ENCODE results near the gene EIF4H. TPM values are rescaled to one million over a fixed set of nuclear protein-coding genes. Genes with fewer than 3 reads are reported as not detected.

EIF4H gene
- total and polyA plus RNA-seq, 2 experiments from 2014 or later = 183 to 309 TPM

- Histone ChIP-seq H3K27ac (ENCODE audit: low read depth) (no peak overlapping the region), H3K9me2 (ENCODE audit: insufficient read depth) (no peaks in the 10 kb centered on the region), H2AFZ (no peak overlapping the region), H4K20me1 (replicated peaks; ENCODE audit: insufficient read depth) (no peaks in the 10 kb centered on the region), H3K4me3 (no peak overlapping the region), H3K27me3 (ENCODE audit: insufficient read depth) (no peaks in the 10 kb centered on the region), H3F3A (replicated peaks; ENCODE audit: low read depth) (0 out of 2 replicates have a peak, but pooled peaks cover 4% of the 10 kb centered on the region), H3K4me1 (ENCODE audit: insufficient read depth) (no peaks in the 10 kb centered on the region), H3K79me2 (replicated peaks; ENCODE audit: insufficient read depth) (no peaks in the 10 kb centered on the region), H3K36me3 (ENCODE audit: insufficient read depth) (0 out of 2 replicates have a peak, but pooled peaks cover 3% of the 10 kb centered on the region), H3K4me2 (no peak overlapping the region)
- Mint-ChIP-seq H3K27ac (no peak overlapping the region), H3K4me1 (no peaks in the 10 kb centered on the region; the same call in 2 of the 3 replicates), H3K27me3 (ENCODE audit: insufficient read depth, low read depth, poor library complexity) (peaks cover 10% of the 10 kb centered on the region), H3K4me3 (no peak overlapping the region), H3K36me3 (ENCODE audit: low read depth) (peaks cover 11% of the 10 kb centered on the region), H3K9me3 (no peaks in the 10 kb centered on the region)
- ATAC-seq (no peak), DNase-seq (ENCODE audit: low spot score) (no peak)
- TF ChIP-seq EZH2phosphoT487 (IDR thresholded peaks at IDR 0.05; ENCODE audit: unreplicated experiment) = no peak
- TF ChIP-seq CTCF (conservative IDR thresholded peaks at IDR 0.05; ENCODE audit: low read depth in 2 of 2) = no peak
- TF ChIP-seq CREB1 (CRISPR knock-in tag; IDR thresholded peaks at IDR 0.05; ENCODE audit: low read depth) = no peak
- no peak for TF ChIP-seq POLR2AphosphoS5 (IDR thresholded peaks at IDR 0.05; ENCODE audit: low read depth)
- TF ChIP-seq NANOG (IDR thresholded peaks at IDR 0.05; ENCODE audit: borderline replicate concordance) = no peak
- no peak for TF ChIP-seq JUNB (IDR thresholded peaks at IDR 0.05; ENCODE audit: unreplicated experiment)
- TF ChIP-seq ZNF114 (CRISPR knock-in tag; IDR thresholded peaks at IDR 0.05) = no peak
- TF ChIP-seq REST (IDR thresholded peaks at IDR 0.05; ENCODE audit: unreplicated experiment) = no peak
- TF ChIP-seq STAT1 (IDR thresholded peaks at IDR 0.05; ENCODE audit: unreplicated experiment) = no peak
- TF ChIP-seq ZNF462 (CRISPR knock-in tag; IDR thresholded peaks at IDR 0.05) = no peak
- no peak for TF ChIP-seq EZH2 (IDR thresholded peaks at IDR 0.05; ENCODE audit: low read depth, unreplicated experiment)
- TF ChIP-seq ETS1 (IDR thresholded peaks at IDR 0.05) = no peak
Measured at GRCh38 chr7:74221713-74222112, 47.6 kb downstream of the EIF4H start.

Data from GM23338 (cell line).